GM12892 (cell line): Measurements from ENCODE around the gene ACSL1.

Experiments used
- POLR2A ChIP-seq: IDR thresholded peaks from 2 replicates; pipeline ENCODE4 v1.6.1; 2011; ENCODE audit warnings: low read depth, low read length, control low read depth
- TAF1 ChIP-seq: IDR thresholded peaks from 2 replicates; pipeline ENCODE4 v1.6.1; 2011; ENCODE audit warnings: low read depth, mild to moderate bottlenecking, control low read depth, low read length, borderline replicate concordance

- no peak for TF ChIP-seq POLR2A
- TF ChIP-seq TAF1, result no peak
Measured at GRCh38 chr4:184803874-184804273, 21.9 kb downstream of the ACSL1 start.
